Muscle layer of duodenum (tissue), 2 donors: ENCODE measurements around the gene DYRK1A.
"Not testable (repeated sequence)": the region's sequence is repeated elsewhere in the genome, so short reads cannot be mapped to it uniquely, and the experiment has no call there.

Experiments used
- H3K27ac ChIP-seq: one replicate; pipeline ENCODE4 v1.7.0; 2013; ENCODE audit warnings: mild to moderate bottlenecking, low read length
- H3K27me3 ChIP-seq: one replicate; pipeline ENCODE4 v1.7.0; 2013; ENCODE audit warnings: low read depth, mild to moderate bottlenecking, control low read depth, low read length
- H3K36me3 ChIP-seq, 2 donors: one replicate each; pipeline ENCODE4 v1.7.0; 2013; ENCODE audit warnings: low read length in 2 of 2, control low read depth in 1 of 2, mild to moderate bottlenecking in 1 of 2; ENCODE audit not compliant: insufficient read depth in 2 of 2, control insufficient read depth in 1 of 2
- H3K4me1 ChIP-seq, 2 donors: one replicate each; pipeline ENCODE4 v1.7.0; 2013; ENCODE audit warnings: low read length in 2 of 2, mild to moderate bottlenecking in 2 of 2, control low read depth in 1 of 2, moderate library complexity in 1 of 2; ENCODE audit not compliant: insufficient read depth in 2 of 2, control insufficient read depth in 1 of 2
- H3K4me3 ChIP-seq, 2 donors: one replicate each; pipeline ENCODE4 v1.7.0; 2013; ENCODE audit warnings: low read length in 2 of 2, low read depth in 1 of 2, mild to moderate bottlenecking in 1 of 2
- H3K9me3 ChIP-seq, 2 donors: one replicate each; pipeline ENCODE4 v1.7.0; 2013; ENCODE audit warnings: low read length in 2 of 2, control low read depth in 1 of 2, mild to moderate bottlenecking in 1 of 2; ENCODE audit not compliant: control insufficient read depth in 1 of 2
- donor health status: healthy.

The DYRK1A gene

DNA sequence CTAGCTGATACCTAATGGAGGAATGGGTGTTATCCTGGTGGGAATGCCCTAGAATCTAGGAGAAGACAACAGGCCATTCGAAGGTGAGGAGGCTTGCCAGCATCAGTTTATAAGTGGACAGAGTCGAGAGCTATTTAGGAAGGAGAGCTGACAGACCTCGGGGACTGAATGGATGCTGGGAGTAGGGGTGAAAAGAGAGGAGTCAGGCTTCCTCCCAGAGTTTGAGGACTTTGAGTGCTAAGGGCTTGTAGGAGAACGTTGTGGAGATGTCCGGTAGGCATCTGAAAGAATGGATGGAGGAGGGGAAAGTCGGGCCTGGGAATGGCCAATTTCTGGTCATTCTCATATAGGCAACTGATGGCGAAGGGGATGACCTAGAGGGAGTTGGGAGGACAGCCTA is 155.1 kb downstream of the DYRK1A start:
- no peaks in the 10 kb centered on the region for H3K27me3 ChIP-seq
- H3K27ac ChIP-seq = no peak overlapping the region
- no peaks in the 10 kb centered on the region for H3K4me1 ChIP-seq
- peaks cover 4 to 5% of the 10 kb centered on the region in 2 donors for H3K36me3 ChIP-seq
- H3K9me3 ChIP-seq = no peaks in the 10 kb centered on the region
- H3K4me3 ChIP-seq = no peak overlapping the region

DNA sequence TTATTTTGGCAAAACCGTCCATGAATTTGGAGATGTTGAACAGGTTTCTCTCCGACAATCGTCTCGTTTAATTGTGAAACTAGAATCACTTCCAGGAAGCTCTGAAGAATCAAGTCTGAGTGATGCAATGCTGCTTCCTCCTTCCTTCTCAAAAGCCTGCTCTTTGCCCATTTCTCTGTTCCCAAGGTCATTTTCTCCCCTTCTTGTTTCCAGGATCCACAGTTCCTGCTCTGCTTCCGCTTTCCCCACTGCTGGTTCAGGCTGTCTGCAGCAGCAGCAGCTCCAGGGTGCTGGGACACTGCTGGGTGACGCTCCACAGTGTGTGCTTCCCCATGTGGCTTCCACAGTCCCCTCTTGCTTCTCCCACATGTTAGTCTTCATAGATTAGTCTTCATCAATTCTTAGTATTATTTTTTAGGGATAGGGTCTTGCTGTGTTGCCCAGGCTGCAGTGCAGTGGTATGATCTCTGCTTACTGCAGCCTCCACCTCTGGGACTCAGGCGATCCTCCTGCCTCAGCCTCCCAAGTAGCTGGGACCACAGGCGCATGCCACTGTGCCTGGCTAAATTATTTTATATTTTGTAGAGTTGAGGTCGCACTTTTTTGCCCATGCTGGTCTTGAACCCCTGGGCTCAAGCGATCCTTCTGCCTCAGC is 156.2 kb downstream of the DYRK1A start:
- Histone ChIP-seq H3K36me3 (peaks cover 0 to 4% of the 10 kb centered on the region in 2 donors), H3K4me3 (no peak overlapping the region), H3K27me3 (no peaks in the 10 kb centered on the region), H3K9me3 (no peaks in the 10 kb centered on the region), H3K4me1 (no peaks in the 10 kb centered on the region), H3K27ac (no peak overlapping the region)

DNA sequence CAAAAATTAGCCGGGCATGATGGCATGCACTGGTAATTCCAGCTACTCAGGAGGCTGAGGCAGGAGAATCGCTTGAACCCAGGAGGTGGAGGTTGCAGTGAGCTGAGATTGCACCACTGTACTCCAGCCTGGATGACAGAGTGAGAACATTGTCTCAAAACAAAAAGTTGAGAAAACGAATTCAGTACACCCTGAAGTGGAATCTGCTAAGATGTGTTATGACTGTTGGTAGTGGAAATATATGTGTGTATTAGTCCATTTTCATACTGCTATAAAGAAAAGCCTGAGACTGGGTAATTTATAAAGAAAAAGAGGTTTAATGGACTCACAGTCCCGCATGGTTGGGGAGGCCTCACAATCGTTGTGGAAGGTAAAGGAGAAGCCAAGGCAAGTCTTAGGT is 158.4 kb downstream of the DYRK1A start:
- not testable (repeated sequence) for H3K36me3 ChIP-seq, H3K9me3 ChIP-seq, H3K27me3 ChIP-seq, H3K27ac ChIP-seq, H3K4me3 ChIP-seq, H3K4me1 ChIP-seq

DNA sequence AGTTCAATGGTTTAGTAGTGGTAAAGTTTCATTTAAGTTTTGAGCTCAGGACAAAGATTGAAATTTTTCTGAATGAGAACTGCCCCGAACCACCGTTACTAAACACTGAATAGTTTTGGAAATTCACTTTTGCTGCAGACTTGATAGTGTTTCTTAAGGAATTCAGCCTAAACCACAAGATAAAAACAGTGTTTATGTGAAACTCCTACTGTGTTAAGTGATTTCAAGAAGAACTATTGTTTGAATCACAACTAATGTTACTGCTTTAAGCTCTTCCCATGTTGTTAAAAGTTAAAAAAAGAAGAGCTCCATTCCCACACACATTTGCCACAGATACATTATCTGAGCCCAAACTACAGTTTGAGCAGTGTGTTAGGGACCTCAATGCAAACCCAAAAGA is 159.2 kb downstream of the DYRK1A start:
- Histone ChIP-seq H3K27ac (no peak overlapping the region), H3K4me3 (no peak overlapping the region), H3K9me3 (no peaks in the 10 kb centered on the region), H3K36me3 (no peaks in the 10 kb centered on the region), H3K27me3 (no peaks in the 10 kb centered on the region), H3K4me1 (no peaks in the 10 kb centered on the region)

DNA sequence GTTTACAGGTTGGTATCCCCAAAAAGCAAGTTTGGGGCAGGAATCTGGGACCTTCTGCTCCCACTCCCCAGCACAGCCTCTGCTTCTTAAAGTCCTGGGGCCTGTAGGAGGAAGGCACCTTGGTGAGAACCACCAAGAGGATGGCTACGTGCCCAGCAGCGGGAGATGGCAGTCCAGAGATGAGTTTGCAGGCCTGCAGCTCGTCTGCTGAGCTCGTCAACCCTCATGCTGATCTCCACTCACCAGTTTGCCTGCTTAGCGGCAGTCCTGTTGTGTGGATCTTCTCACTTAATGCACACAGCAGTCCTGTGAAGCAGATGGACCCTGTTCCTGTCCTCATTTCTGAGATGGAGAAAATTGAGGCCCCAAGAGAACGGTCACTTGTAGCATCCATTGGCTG is 160.5 kb downstream of the DYRK1A start:
- Histone ChIP-seq H3K27me3 (no peaks in the 10 kb centered on the region), H3K4me1 (peaks cover 0 to 6% of the 10 kb centered on the region in 2 donors), H3K9me3 (no peaks in the 10 kb centered on the region), H3K4me3 (no peak overlapping the region), H3K36me3 (no peaks in the 10 kb centered on the region), H3K27ac (no peak overlapping the region)

DNA sequence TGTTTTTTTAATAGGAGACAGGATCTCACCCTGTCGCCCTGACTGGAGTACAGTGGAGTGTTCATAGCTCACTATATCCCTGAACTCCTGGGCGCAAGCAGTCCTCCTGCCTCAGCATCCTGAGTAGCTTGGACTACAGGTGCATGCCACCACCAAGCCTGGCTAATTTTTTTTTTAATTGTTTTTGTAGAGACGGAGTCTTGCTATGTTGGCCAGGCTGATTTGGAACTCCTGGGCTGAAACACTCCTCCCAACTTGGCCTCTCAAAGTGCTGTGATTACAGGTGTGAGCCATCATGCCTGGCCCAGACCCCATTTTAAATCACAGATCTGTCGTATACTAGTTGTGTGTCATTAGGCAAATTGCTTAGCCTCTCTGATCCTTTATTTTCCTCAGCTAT is 161.1 kb downstream of the DYRK1A start:
- no peaks in the 10 kb centered on the region for H3K27me3 ChIP-seq
- no peak overlapping the region for H3K27ac ChIP-seq
- no peaks in the 10 kb centered on the region for H3K36me3 ChIP-seq
- no peaks in the 10 kb centered on the region for H3K9me3 ChIP-seq
- peaks cover 0 to 6% of the 10 kb centered on the region in 2 donors for H3K4me1 ChIP-seq
- no peak overlapping the region for H3K4me3 ChIP-seq

DNA sequence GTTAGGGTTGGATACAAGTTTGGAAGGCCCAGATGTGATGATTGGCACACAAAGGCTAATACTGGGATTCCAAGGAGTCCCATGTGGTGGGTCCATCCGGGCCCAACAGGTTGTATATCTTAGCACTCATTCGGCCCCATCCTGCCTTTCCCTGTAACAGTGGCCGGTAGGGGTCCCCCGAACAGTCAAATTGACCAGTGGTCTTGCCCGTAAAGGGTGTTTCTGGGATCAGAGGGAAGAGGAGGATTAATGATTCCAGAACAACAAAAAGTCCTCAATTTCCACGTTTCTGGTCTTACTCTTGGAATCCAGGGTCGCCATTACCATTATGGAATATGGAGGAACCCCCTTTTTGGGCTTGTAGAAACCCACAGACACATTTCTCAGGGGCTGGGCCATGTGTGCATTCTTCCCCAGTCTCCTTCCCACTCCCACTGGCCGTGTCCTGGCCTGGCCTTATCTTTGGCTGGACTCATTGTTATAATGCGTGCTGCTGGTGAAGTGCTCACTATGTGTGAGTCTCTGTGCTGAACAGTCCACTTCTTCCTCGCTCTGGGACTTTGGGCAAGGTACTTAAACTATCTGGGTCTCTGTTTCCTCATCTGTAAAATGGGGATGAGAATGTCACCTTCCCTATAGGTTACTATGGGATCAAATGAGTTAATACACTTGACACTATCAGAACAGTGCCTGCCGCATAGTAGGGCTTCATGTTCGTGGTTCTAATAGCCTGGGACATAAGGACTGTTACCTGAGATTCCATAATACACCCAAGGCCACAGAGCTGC is 161.8 kb downstream of the DYRK1A start:
- Histone ChIP-seq H3K9me3 (no peaks in the 10 kb centered on the region), H3K4me3 (no peak overlapping the region), H3K36me3 (no peaks in the 10 kb centered on the region), H3K4me1 (peaks cover 0 to 6% of the 10 kb centered on the region in 2 donors), H3K27ac (no peak overlapping the region), H3K27me3 (no peaks in the 10 kb centered on the region)

DNA sequence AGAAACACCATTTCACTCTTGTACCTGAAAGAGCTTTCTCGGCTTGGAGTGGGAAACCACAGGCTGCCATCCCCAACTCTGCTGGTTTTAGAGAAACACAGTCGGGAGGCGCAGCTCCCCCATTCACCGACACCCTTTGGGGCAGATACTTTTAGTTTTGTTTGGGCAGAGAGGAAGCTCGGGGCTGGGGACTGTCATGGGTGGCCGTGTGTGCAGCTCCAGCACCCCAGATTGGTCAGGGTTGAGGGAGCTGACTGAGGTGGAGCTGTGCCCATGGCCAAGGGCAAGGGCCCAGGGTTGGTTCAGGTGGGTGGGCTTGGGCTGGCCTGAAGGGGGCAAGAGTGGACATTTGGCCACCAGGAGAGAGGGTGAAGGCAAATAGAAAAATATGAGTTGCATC is 163.1 kb downstream of the DYRK1A start:
- no peaks in the 10 kb centered on the region for H3K9me3 ChIP-seq
- H3K4me3 ChIP-seq = no peak overlapping the region
- H3K27me3 ChIP-seq = peaks cover 5% of the 10 kb centered on the region
- H3K36me3 ChIP-seq = no peaks in the 10 kb centered on the region
- H3K27ac ChIP-seq = no peak overlapping the region
- peaks cover 0 to 6% of the 10 kb centered on the region in 2 donors for H3K4me1 ChIP-seq

DNA sequence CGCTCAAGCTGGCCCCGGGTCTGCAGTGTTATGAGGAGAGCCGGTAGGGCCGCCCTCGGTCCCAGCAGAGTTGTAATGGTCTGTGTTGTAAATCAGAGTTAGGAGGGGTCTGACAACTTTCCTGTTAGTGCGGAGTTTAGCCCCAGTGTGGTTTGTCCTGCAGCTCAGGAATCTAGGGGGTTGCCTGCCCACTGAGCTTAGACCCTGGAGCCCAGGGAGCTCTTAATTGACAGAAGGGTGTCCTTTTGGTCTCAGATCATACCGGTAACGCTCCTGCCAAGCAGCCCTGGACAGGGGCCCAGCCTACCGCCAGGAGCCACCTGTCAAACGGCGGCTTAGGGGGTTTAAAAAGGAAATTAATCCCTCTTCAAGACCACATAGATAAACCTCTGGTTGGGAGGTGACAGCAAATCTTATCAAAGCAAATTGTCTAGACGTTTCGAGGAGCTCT is 164.4 kb downstream of the DYRK1A start:
- Histone ChIP-seq H3K27ac (no peak overlapping the region), H3K9me3 (peaks cover 0 to 5% of the 10 kb centered on the region in 2 donors), H3K36me3 (no peaks in the 10 kb centered on the region), H3K27me3 (peaks cover 7% of the 10 kb centered on the region), H3K4me3 (no peak overlapping the region), H3K4me1 (peaks cover 0 to 6% of the 10 kb centered on the region in 2 donors)

DNA sequence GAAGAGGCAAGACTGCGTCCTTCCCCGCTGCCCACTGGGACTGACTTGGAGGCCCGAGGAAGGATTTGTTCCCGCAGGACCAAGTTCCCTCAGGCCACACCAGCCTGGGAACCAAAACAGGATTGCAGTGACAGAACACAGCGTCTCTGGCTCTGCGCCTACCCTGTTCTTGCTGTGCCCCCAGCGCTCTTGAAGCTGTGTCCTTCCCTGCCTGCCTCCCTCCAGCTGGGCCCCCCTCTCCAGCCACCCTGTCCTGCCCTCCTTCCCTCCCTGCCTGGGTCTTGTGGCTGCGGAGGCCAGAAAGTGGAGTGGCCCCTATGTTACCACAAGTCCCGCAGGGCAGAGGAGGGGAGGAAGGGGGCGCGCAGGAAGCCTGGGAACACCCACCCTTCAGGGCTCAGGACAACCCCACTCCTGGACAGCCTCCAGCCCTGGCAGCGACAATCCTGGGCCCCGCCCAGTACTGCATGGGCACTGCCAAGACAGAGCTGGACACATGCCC is 164.9 kb downstream of the DYRK1A start:
- Histone ChIP-seq H3K27ac (no peak overlapping the region), H3K4me3 (no peak overlapping the region), H3K27me3 (peaks cover 7% of the 10 kb centered on the region), H3K36me3 (no peaks in the 10 kb centered on the region), H3K4me1 (peaks cover 0 to 6% of the 10 kb centered on the region in 2 donors), H3K9me3 (peaks cover 0 to 5% of the 10 kb centered on the region in 2 donors)

DNA sequence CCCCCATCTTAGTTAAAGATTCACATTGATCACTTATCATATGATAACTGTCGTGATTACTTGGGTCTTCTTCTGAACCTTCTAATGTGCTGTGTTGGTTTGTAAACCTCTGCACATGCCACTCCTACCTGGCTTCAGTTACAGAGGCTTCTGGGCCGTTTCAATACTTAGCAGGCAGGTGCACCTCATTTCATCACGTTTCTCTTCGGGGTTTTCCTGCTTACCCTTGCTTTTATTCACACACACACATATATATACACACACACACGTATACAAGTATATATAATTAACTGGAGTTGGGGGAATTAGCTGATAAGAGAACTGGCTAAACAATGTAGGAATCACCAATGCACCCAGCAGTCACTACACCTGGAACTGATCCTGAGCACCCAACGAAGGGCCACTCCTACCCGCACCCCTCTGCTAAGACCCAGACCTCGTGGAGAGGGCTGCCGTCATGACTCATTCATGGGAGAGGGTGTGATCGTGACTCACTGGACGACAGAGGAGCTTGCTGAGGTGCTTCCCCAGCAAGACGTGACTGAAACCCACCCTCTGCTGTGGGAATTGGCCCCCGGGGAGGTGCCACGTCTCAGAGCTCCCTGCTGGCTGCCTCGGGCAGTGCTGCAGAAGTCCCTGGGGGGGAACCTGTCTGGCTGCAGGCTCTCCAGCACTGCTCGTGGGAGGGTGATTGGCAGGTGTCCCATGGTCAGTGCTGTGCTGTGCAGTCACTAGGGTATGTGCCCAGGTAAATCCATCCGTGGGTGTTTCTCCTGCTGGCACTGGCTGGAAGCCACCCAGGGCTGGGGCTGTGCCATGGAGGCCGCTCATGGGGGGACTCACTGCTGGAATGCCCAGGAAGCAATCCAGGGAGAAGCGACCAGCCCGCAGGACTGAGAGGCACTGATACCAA is 166.6 kb downstream of the DYRK1A start:
- peaks cover 7% of the 10 kb centered on the region for H3K27me3 ChIP-seq
- H3K27ac ChIP-seq = no peak overlapping the region
- H3K4me1 ChIP-seq = peaks cover 0 to 6% of the 10 kb centered on the region in 2 donors
- H3K4me3 ChIP-seq = no peak overlapping the region
- no peaks in the 10 kb centered on the region for H3K36me3 ChIP-seq
- H3K9me3 ChIP-seq = peaks cover 0 to 8% of the 10 kb centered on the region in 2 donors
